ENCODE data around the gene PDE4D.

- TF ChIP-seq CTCF (IDR thresholded peaks at IDR 0.05) (peak; percentile 19; the same call in 1 of the 2 replicates), ZFX (IDR thresholded peaks at IDR 0.05; ENCODE audit: borderline replicate concordance) (no peak)
These were observed 671.8 kb downstream of the PDE4D start for GRCh38 chr5:59221769-59222168.

Measured in 22Rv1 (cell line).